Measurements from ENCODE around the gene LRRFIP2. TPM values are rescaled to one million over a fixed set of nuclear protein-coding genes. Genes with fewer than 3 reads are reported as not detected.

The LRRFIP2 gene
- total and polyA plus RNA-seq, 2 donors (not counting 1 experiment from before 2014, with no cell fraction given) = 8.6 to 49.2 TPM

DNA sequence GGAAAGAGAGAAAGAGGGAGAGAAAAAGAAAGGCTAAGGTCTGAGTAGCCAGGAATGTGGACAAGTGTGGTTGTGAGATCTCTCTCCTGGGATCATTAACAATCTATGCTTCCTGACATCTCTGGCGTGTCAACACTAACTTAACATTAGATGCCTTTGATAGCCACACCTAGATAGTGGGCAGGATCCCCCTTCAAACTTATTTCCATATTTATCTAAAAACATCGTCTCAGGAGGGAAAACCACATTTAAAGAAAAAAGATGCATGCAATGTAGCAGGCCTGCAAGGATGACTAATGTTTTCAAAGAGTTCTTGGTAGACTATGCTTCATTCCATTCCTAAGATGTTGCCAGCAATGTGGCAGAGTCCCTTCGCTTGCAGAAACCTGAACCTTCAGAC, 100.2 kb downstream of the LRRFIP2 start:
- intact Hi-C loops (cut with micrococcal nuclease) = no loop called here
- TF ChIP-seq EZH2 (IDR thresholded peaks at IDR 0.05; ENCODE audit: borderline replicate concordance, insufficient read depth, low read depth, low read length, poor library complexity, severe bottlenecking) = no peak
- TF ChIP-seq, protein P1, sequence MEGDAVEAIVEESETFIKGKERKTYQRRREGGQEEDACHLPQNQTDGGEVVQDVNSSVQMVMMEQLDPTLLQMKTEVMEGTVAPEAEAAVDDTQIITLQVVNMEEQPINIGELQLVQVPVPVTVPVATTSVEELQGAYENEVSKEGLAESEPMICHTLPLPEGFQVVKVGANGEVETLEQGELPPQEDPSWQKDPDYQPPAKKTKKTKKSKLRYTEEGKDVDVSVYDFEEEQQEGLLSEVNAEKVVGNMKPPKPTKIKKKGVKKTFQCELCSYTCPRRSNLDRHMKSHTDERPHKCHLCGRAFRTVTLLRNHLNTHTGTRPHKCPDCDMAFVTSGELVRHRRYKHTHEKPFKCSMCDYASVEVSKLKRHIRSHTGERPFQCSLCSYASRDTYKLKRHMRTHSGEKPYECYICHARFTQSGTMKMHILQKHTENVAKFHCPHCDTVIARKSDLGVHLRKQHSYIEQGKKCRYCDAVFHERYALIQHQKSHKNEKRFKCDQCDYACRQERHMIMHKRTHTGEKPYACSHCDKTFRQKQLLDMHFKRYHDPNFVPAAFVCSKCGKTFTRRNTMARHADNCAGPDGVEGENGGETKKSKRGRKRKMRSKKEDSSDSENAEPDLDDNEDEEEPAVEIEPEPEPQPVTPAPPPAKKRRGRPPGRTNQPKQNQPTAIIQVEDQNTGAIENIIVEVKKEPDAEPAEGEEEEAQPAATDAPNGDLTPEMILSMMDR (IDR thresholded peaks at IDR 0.05) = no peak
- H4K20me1 ChIP-seq (ENCODE audit: control insufficient read depth, insufficient read depth, low read length, poor library complexity, severe bottlenecking) = no peaks in the 10 kb centered on the region
- no peak overlapping the region for H3K27ac ChIP-seq (ENCODE audit: low read length in 2 of 2)
- H3K27me3 Mint-ChIP-seq = no peaks in the 10 kb centered on the region
- no peak overlapping the region for H3K4me3 Mint-ChIP-seq
- no peak overlapping the region for H2AFZ ChIP-seq (ENCODE audit: insufficient read depth, low read depth, low read length, poor library complexity, severe bottlenecking)
- H3K36me3 ChIP-seq (replicated peaks in 1 of 2; ENCODE audit: control extremely low read depth in 1 of 2, control insufficient read depth in 1 of 2, extremely low read depth in 1 of 2, insufficient read depth in 2 of 2, low read length in 1 of 2) = peaks cover 0 to 15% of the 10 kb centered on the region in 2 experiments
- H3K27me3 ChIP-seq (replicated peaks in 1 of 4; ENCODE audit: control extremely low read depth in 1 of 4, control insufficient read depth in 3 of 4, insufficient read depth in 4 of 4, low read length in 3 of 4) = no peaks in the 10 kb centered on the region
- H3K79me2 ChIP-seq (ENCODE audit: control insufficient read depth, insufficient read depth, low read length) = no peaks in the 10 kb centered on the region
- no peak overlapping the region for H3K4me3 ChIP-seq (ENCODE audit: control extremely low read depth in 1 of 5, extremely low read depth in 1 of 5, insufficient read depth in 1 of 5, low read depth in 2 of 5, low read length in 4 of 5)
- POLR2A ChIA-PET = no interaction called here
- CTCF ChIA-PET = no interaction called here
- ATAC-seq (ENCODE audit: low read depth) (no peak), DNase-seq (no peak)
- H3K9ac ChIP-seq (ENCODE audit: low read length) = no peak overlapping the region
- 100% methylated on average over 1 of the region's 3 CpGs for WGBS (ENCODE audit: insufficient coverage)
- H3K27ac Mint-ChIP-seq = no peak overlapping the region
- no peaks in the 10 kb centered on the region for H3K9me3 Mint-ChIP-seq (ENCODE audit: insufficient read depth)
- no peak overlapping the region for H3K4me2 ChIP-seq (replicated peaks; ENCODE audit: low read depth, low read length, poor library complexity, severe bottlenecking)
- H3K9me3 ChIP-seq (ENCODE audit: control extremely low read depth in 1 of 3, control insufficient read depth in 2 of 3, insufficient read depth in 1 of 3, low read length in 2 of 3) = no peaks in the 10 kb centered on the region
- H3K4me1 ChIP-seq (ENCODE audit: control insufficient read depth in 2 of 2, insufficient read depth in 2 of 2, low read length in 2 of 2) = no peaks in the 10 kb centered on the region
- H3K4me1 Mint-ChIP-seq = no peaks in the 10 kb centered on the region

DNA sequence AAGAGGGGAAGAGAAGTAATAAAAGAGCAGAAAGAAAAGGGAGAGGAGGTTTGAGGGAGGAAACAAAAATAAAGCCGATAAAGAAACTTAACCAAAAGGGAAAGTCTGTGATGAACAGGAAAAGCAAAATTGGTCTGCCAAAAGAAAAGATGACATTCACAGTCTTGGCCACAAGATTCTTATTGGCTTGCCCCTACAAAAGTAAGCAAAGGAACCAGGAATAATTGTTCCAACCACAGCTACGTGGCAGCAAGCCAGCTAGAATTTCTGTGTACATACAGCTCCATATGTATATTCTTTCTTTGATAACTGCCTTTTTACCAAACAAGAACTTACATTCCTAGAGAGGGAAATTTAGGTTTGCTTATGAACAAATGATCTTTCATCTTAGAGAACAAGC, 101.5 kb downstream of the LRRFIP2 start:
- ATAC-seq (ENCODE audit: low read depth) (no peak), DNase-seq (no peak)
- no peak overlapping the region for H2AFZ ChIP-seq (ENCODE audit: insufficient read depth, low read depth, low read length, poor library complexity, severe bottlenecking)
- TF ChIP-seq EZH2 (IDR thresholded peaks at IDR 0.05; ENCODE audit: borderline replicate concordance, insufficient read depth, low read depth, low read length, poor library complexity, severe bottlenecking) = no peak
- TF ChIP-seq, protein P1 (IDR thresholded peaks at IDR 0.05) = no peak
- no peaks in the 10 kb centered on the region for H3K9me3 ChIP-seq (ENCODE audit: control extremely low read depth in 1 of 3, control insufficient read depth in 2 of 3, insufficient read depth in 1 of 3, low read length in 2 of 3)
- no peaks in the 10 kb centered on the region for H4K20me1 ChIP-seq (ENCODE audit: control insufficient read depth, insufficient read depth, low read length, poor library complexity, severe bottlenecking)
- Mint-ChIP-seq H3K27ac (no peak overlapping the region), H3K9me3 (ENCODE audit: insufficient read depth) (no peaks in the 10 kb centered on the region), H3K4me1 (no peaks in the 10 kb centered on the region), H3K4me3 (no peak overlapping the region), H3K27me3 (no peaks in the 10 kb centered on the region)
- H3K27ac ChIP-seq (ENCODE audit: low read length in 2 of 2) = no peak overlapping the region
- no peaks in the 10 kb centered on the region for H3K79me2 ChIP-seq (ENCODE audit: control insufficient read depth, insufficient read depth, low read length)
- H3K9ac ChIP-seq (ENCODE audit: low read length) = no peak overlapping the region
- H3K36me3 ChIP-seq (replicated peaks in 1 of 2; ENCODE audit: control extremely low read depth in 1 of 2, control insufficient read depth in 1 of 2, extremely low read depth in 1 of 2, insufficient read depth in 2 of 2, low read length in 1 of 2) = peaks cover 0 to 12% of the 10 kb centered on the region in 2 experiments
- WGBS (ENCODE audit: insufficient coverage) = no CpG with 5 or more reads among the region's 2 CpGs
- CTCF ChIA-PET = no interaction called here
- no peaks in the 10 kb centered on the region for H3K4me1 ChIP-seq (ENCODE audit: control insufficient read depth in 2 of 2, insufficient read depth in 2 of 2, low read length in 2 of 2)
- H3K4me3 ChIP-seq (ENCODE audit: control extremely low read depth in 1 of 5, extremely low read depth in 1 of 5, insufficient read depth in 1 of 5, low read depth in 2 of 5, low read length in 4 of 5) = no peak overlapping the region
- no peak overlapping the region for H3K4me2 ChIP-seq (replicated peaks; ENCODE audit: low read depth, low read length, poor library complexity, severe bottlenecking)
- intact Hi-C loops (cut with micrococcal nuclease) = no loop called here
- no peaks in the 10 kb centered on the region for H3K27me3 ChIP-seq (replicated peaks in 1 of 4; ENCODE audit: control extremely low read depth in 1 of 4, control insufficient read depth in 3 of 4, insufficient read depth in 4 of 4, low read length in 3 of 4)
- POLR2A ChIA-PET = no interaction called here

Data from B cell (primary cell).